MCF 10A (cell line): Measurements from ENCODE around the gene ANKRD44. TPM values are rescaled to one million over a fixed set of nuclear protein-coding genes. Genes with fewer than 3 reads are reported as not detected.

Experiments used
- BruUV-seq: library from RNA; stranded (reverse); fragments of 400-500 nt; replicated peaks from 2 replicates; lab custom pipeline; 2021; lab: Mats Ljungman, UMichigan
- CTCF ChIA-PET: fragments of 300-600 bp; sonication (Branson Sonifier 250); formaldehyde crosslinking; extraction: SDS; loops from one replicate; lab custom pipeline; 2021; ENCODE audit warnings: antibody characterized with exemption, inconsistent platforms; lab: Yijun Ruan, JAX
- POLR2A ChIA-PET: fragments of 300-600, 350-650 bp; sonication (Branson Sonifier 250); formaldehyde crosslinking; extraction: SDS; loops from one replicate; lab custom pipeline; 2020; ENCODE audit warnings: antibody characterized with exemption, inconsistent platforms; lab: Yijun Ruan, JAX
- DNase-seq: peaks from one replicate; pipeline ENCODE4 v3.0.0-alpha.2; 2018; ENCODE audit not compliant: unreplicated experiment
- H3K27ac Mint-ChIP-seq: one replicate; pipeline ENCODE4 v1.8.0; 2022; ENCODE audit warnings: mild to moderate bottlenecking, low read depth, mixed read lengths; ENCODE audit not compliant: unreplicated experiment
- H3K27me3 Mint-ChIP-seq: one replicate; pipeline ENCODE4 v1.8.0; 2022; ENCODE audit warnings: mixed read lengths; ENCODE audit not compliant: insufficient read depth, unreplicated experiment
- H3K36me3 Mint-ChIP-seq: one replicate; pipeline ENCODE4 v1.8.0; 2022; ENCODE audit warnings: mild to moderate bottlenecking, moderate library complexity, mixed read lengths; ENCODE audit not compliant: insufficient read depth, unreplicated experiment
- H3K4me1 Mint-ChIP-seq: one replicate; pipeline ENCODE4 v1.8.0; 2022; ENCODE audit warnings: mixed read lengths; ENCODE audit not compliant: insufficient read depth, unreplicated experiment
- H3K4me3 Mint-ChIP-seq: one replicate; pipeline ENCODE4 v1.8.0; 2022; ENCODE audit warnings: mild to moderate bottlenecking, moderate library complexity, mixed read lengths; ENCODE audit not compliant: unreplicated experiment
- H3K9me3 Mint-ChIP-seq: one replicate; pipeline ENCODE4 v1.8.0; 2022; ENCODE audit warnings: mixed read lengths; ENCODE audit not compliant: unreplicated experiment
- intact Hi-C: fragments of 100-400 bp; cut with micrococcal nuclease; formaldehyde crosslinking; loops from 2 replicates; pipeline ENCODE4 v1.14.1; 2022
- total RNA-seq: library from RNA; stranded (reverse); gene quantifications from 2 replicates; pipeline ENCODE4 v1.2.3, GENCODE V29; 2022
- TF ChIP-seq, protein P1 (sequence below): fragments of 200-600 bp; IDR thresholded peaks from one replicate; pipeline ENCODE4 v1.8.0; 2022; ENCODE audit warnings: antibody characterized with exemption, mild to moderate bottlenecking; ENCODE audit not compliant: unreplicated experiment

ANKRD44 gene
- total RNA-seq, 1 experiment from 2014 or later = 6.9 TPM

- peaks cover 18% of the 10 kb centered on the region for H3K27me3 Mint-ChIP-seq
- POLR2A ChIA-PET = no interaction called here
- TF ChIP-seq, protein P1, sequence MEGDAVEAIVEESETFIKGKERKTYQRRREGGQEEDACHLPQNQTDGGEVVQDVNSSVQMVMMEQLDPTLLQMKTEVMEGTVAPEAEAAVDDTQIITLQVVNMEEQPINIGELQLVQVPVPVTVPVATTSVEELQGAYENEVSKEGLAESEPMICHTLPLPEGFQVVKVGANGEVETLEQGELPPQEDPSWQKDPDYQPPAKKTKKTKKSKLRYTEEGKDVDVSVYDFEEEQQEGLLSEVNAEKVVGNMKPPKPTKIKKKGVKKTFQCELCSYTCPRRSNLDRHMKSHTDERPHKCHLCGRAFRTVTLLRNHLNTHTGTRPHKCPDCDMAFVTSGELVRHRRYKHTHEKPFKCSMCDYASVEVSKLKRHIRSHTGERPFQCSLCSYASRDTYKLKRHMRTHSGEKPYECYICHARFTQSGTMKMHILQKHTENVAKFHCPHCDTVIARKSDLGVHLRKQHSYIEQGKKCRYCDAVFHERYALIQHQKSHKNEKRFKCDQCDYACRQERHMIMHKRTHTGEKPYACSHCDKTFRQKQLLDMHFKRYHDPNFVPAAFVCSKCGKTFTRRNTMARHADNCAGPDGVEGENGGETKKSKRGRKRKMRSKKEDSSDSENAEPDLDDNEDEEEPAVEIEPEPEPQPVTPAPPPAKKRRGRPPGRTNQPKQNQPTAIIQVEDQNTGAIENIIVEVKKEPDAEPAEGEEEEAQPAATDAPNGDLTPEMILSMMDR = no peak
- no peak overlapping the region for H3K4me3 Mint-ChIP-seq
- intact Hi-C loops = no loop called here
- DNase-seq = no peak
- BruUV-seq = no TSS peak
- H3K36me3 Mint-ChIP-seq = no peaks in the 10 kb centered on the region
- H3K9me3 Mint-ChIP-seq = no peaks in the 10 kb centered on the region
- CTCF ChIA-PET = interaction anchor here (1.4 to 1.6 kb wide), 2 partner anchors 128 to 209 kb away, joined by 3 read pairs; no protein-coding TSS in a partner anchor
- H3K4me1 Mint-ChIP-seq = no peaks in the 10 kb centered on the region
- no peak overlapping the region for H3K27ac Mint-ChIP-seq
Observed at GRCh38 chr2:197322724-197323720, 12.4 kb upstream of the ANKRD44 start.

- BruUV-seq = no TSS peak
- Mint-ChIP-seq H3K27me3 (peaks cover 18% of the 10 kb centered on the region), H3K9me3 (no peaks in the 10 kb centered on the region), H3K27ac (no peak overlapping the region), H3K4me3 (no peak overlapping the region), H3K36me3 (no peaks in the 10 kb centered on the region), H3K4me1 (no peaks in the 10 kb centered on the region)
- DNase-seq = no peak
- intact Hi-C loops = no loop called here
- ChIA-PET POLR2A (interaction anchor here (0.7 to 1.1 kb wide), 2 partner anchors 11 to 888 kb away, joined by 3 to 4 read pairs; no protein-coding TSS in a partner anchor), CTCF (interaction anchor here (0.6 to 1.4 kb wide), 5 partner anchors 11 to 706 kb away, joined by 3 to 5 read pairs (median 4); no protein-coding TSS in a partner anchor)
- TF ChIP-seq, protein P1 = no peak
Observed at GRCh38 chr2:197322143-197322542, 11.6 kb upstream of the ANKRD44 start.

DNA sequence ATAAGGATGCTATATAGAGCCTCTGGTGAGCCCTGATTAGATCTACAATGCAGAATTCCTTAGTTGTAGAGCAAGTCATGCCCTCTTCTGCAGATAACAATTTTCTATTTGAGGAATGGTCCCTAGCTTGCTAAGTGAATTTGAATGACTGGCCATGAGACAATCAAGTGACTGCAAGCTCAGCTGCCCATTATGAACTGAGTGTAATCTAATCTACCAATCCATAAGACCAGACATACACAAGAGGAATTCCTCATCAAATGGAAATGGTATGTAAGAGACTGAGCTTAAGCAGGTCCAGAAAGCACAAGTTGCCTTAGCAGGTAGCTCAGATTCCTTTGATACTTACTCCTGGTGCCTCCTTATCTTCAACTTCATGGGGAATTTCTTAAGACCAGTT lies 4.8 kb upstream of the ANKRD44 start:
- TF ChIP-seq, protein P1 = no peak
- Mint-ChIP-seq H3K36me3 (no peaks in the 10 kb centered on the region), H3K27me3 (no peaks in the 10 kb centered on the region), H3K4me1 (no peaks in the 10 kb centered on the region), H3K4me3 (no peak overlapping the region), H3K27ac (no peak overlapping the region), H3K9me3 (no peaks in the 10 kb centered on the region)
- BruUV-seq = no TSS peak
- CTCF ChIA-PET = interaction anchor here (0.7 kb wide), 1 partner anchor 110 kb away, joined by 3 read pairs; no protein-coding TSS in a partner anchor
- intact Hi-C loops = no loop called here
- POLR2A ChIA-PET = no interaction called here
- DNase-seq = no peak

- no peak overlapping the region for H3K27ac Mint-ChIP-seq
- no TSS peak for BruUV-seq
- ChIA-PET CTCF (interaction anchor here (1.0 to 6.2 kb wide), 7 partner anchors 25 to 199 kb away, joined by 3 to 66 read pairs (median 4); no protein-coding TSS in a partner anchor), POLR2A (no interaction called here)
- no peaks in the 10 kb centered on the region for H3K9me3 Mint-ChIP-seq
- no peaks in the 10 kb centered on the region for H3K4me1 Mint-ChIP-seq
- intact Hi-C loops = loop anchor here (5.0 kb wide), 1 partner anchor 65 kb away; no protein-coding TSS in a partner anchor
- H3K36me3 Mint-ChIP-seq = no peaks in the 10 kb centered on the region
- DNase-seq = no peak
- no peak overlapping the region for H3K4me3 Mint-ChIP-seq
- H3K27me3 Mint-ChIP-seq = no peaks in the 10 kb centered on the region
- TF ChIP-seq, protein P1 = no peak
Observed at GRCh38 chr2:197312186-197312585, 1.6 kb upstream of the ANKRD44 start.
